GM19455 (cell line): ENCODE results near the gene TRIM77.
"Not testable (repeated sequence)": the region's sequence is repeated elsewhere in the genome, so short reads cannot be mapped to it uniquely, and the experiment has no call there.

ENCODE experiments used
- ATAC-seq: cut with Tn5 transposase; IDR thresholded peaks from one replicate; pipeline ENCODE4 v1.9.1; 2021; ENCODE audit not compliant: unreplicated experiment

The TRIM77 gene, protein sequence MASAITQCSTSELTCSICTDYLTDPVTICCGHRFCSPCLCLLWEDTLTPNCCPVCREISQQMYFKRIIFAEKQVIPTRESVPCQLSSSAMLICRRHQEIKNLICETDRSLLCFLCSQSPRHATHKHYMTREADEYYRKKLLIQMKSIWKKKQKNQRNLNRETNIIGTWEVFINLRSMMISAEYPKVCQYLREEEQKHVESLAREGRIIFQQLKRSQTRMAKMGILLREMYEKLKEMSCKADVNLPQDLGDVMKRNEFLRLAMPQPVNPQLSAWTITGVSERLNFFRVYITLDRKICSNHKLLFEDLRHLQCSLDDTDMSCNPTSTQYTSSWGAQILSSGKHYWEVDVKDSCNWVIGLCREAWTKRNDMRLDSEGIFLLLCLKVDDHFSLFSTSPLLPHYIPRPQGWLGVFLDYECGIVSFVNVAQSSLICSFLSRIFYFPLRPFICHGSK

DNA sequence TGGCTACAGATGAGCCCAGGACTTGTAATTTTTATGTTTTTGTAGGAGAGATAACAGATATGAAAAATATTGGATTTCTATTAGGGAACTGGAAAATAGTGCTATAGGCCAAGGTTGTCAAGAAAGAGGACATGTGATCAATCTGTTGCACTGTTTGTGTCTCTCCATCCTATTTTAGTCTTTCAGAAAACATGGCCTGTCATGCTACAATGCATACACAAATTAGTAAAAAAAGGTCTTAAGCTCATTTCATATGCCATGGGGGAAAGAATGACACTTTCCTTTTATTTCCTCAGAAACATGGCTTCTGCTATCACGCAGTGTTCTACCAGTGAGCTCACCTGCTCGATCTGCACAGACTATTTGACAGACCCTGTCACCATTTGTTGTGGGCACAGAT is at the start of gene TRIM77:
TSS of gene TRIM77 (plus strand) at position 301 of the 400 bp plus-strand sequence. CDS start at position 301, 0 bp downstream.
- ATAC-seq: not testable (repeated sequence)

DNA sequence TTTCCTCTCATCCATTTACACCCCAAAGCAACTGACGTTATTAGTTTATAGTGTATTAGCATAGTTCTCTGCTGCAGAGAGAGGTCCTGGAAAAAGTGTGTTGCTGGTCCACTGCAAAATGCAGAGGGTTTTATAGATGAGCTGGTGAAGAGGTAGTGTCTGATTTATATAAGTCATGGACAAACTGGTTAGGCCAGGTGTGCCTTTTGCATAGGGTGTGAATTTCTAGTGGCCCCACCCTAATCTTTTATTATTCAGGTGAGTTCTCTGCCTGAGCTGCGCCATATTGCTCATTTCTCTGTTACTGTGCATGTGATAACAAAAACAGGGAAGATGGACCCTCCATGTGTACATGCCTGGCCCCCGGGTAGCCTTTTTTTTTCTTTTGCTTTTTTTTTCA is 43.1 kb upstream of the TRIM77 start:
- no peak for ATAC-seq

DNA sequence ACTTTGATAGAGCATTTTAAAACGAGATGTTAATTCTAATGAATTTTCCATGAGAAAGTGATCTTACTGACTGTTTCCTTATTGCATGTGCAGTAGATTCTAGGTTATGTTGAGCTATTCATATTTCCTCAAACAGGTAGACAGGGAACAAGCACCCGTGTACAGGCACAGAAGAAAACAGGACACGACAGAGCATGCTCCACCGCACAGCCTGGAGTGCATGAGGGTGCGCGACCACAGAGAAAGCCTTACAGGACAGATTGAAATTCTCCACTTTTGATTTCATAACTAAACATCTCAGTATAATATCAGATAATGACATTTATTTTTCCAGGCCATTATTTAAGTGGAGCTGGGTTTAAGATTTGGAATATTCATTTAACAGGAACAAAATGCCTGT is 41.9 kb upstream of the TRIM77 start:
- ATAC-seq: not testable (repeated sequence)

DNA sequence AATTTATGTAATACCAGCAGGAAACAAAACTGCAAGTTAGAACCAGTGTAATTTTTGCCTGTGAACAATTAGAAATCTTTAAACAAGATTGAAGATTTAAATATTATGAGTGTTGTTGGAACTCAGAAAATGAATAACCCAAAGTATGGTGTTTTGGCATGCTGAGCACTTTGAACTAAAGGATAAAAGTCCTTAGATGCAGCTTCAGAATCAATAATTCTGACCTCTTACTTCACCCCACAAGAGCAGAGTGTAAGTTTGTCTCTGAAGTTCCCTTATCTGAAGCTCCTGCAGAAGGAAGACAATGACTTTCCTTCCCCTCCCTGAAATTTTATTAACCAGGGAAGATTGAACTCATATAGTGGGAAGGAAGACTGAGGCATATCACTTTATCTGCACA is 40.5 kb upstream of the TRIM77 start:
- not testable (repeated sequence) for ATAC-seq

DNA sequence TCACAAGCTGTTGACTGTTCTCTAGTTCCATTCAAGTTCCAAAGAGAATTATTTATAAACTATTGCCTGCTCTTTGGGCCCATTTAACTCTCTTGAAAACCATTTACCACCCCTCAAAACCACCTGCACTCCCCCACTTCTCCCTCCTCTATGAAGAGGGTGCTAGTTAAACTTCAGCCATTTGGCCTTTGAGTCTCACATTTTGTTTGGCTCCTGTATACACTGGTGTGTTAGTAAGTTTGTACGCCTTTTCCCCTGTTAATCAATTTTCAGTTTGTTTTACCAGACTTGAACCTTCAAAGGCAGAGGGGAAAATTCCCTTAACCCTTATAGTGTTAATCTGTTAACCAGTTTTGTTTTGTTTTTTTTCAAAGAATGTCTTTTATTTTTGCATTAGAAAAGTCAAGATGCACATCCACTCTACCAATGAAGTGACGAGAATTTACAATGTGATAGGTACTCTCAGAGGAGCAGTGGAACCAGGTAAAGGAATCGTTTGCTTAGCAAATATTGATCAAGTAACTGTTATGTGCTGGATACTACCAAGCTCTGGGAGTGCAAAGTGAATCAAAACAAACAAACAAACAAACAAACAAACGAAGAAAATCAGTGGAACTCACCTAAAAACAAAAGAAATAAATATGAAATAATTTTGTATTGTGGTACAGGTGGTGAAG is 40.0 kb upstream of the TRIM77 start:
- not testable (repeated sequence) for ATAC-seq

DNA sequence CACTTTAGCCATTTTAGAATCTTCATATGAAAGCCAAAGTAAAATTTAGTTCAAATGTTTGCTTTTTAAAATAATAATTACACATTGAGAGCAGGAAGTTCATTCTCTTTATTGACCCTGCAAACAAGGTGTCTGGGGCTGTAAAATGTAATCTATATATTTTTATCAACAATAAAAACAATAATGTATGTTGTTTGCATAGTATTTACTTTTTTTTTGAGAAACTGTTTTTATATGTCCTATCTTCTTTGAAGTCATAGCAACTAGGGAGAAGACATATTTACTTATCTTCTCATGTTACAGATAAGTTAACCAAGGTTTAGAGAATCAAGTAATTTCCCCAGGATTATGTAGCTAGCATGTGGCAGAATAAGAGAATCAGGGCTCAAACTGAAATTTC is 37.6 kb upstream of the TRIM77 start:
- not testable (repeated sequence) for ATAC-seq

DNA sequence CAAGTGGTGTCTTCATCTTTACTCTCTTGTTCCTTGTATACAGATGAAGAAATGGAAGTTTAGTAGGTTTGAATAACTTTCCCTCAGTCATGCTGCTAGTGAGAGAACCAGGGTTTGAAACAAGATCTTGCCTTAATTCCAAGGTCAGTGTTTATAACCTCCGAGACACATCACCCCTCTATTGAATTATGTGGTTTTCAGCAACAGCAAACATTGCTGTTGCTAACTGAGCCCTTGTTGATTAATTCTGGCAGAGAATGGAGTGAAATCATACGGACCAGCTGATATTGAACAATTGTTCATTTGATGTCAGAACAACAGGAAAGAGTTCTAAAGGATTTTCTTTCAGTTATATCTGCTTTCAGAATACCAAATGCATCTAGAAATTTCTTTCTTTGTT is 36.7 kb upstream of the TRIM77 start:
- not testable (repeated sequence) for ATAC-seq

DNA sequence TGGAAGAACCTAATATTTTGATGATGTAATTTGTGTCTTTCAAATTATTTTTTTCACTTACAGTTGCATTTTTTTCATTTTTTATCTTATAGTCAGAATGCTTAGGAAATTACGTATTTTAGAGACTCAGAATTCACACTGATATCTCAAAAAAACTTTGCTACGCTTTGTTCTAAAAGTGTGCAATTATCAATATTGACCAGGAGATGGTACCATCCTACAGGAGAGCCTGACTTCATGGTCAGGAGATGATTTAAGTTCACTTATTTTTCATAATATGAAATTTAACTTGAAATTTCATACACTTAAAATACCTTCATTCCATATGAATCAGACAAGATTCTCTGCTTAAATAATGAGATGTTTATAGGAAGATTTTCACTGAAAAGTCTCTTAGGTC is 34.7 kb upstream of the TRIM77 start:
- ATAC-seq: not testable (repeated sequence)

DNA sequence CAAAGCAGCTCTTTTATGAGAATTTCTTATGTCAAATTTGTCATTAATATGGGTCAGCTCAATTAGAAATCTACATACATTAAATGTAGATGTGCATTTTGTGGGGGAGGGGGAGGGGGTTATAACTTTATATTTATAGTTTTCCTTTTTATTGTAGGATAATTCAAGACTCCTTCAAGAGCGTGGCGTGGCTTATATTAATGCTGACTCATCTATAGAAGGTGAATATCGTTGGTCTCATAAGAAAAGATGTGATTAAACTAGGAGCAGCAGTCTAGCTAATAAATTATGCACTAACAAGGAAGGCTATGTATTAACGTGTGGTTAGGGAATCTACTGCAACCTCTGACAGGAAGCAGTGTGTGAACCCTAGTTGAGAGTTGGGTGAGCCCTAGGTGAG is 34.2 kb upstream of the TRIM77 start:
- ATAC-seq: not testable (repeated sequence)

DNA sequence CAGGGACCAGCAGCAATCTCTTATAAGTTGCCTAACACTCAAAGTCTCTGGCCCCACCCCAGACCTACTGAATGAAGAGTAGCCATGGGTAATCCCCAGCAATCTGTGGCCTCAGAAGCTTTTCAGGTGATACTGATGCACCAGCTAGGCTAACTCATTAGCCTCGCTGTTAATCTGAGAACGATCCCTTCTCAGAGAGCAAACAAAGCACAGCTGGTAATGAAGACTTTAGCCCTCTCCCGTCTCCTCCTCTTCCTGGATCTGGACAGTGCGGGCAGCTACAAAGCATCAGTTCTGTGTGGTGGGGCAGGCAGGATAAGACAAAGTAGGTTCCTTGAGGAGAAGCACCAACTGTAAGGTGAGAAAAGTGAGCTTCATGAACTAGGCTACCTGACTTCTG is 3.0 kb upstream of the TRIM77 start:
- ATAC-seq: not testable (repeated sequence)

DNA sequence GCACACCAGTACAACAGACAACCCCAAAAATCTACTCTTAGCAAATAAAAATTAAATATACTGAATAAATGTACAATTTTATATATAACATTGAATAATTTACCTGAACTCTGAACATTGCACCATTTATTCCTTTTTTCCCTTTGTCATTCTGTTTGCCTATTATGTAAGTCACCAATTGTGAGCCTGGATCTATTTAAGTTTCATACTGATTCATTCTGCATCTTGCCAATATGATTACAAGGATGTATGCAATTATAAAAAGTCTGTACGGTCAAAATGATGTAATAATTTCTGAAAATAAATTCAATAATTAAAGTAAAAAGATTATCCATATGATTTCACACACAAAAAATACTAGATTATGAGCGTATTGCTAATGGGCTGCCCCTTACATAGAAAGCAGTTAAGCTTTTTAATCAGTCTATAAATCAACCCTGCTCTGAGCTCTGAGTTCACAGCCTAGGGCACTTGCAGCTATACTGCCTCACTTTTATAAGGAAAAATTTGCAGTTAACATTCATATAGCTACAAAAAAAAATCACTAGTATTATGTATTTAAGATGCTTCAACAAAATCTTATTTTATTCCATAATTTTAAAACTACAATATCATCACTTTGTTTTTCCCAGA is 14.9 kb downstream of the TRIM77 start:
- ATAC-seq: not testable (repeated sequence)

DNA sequence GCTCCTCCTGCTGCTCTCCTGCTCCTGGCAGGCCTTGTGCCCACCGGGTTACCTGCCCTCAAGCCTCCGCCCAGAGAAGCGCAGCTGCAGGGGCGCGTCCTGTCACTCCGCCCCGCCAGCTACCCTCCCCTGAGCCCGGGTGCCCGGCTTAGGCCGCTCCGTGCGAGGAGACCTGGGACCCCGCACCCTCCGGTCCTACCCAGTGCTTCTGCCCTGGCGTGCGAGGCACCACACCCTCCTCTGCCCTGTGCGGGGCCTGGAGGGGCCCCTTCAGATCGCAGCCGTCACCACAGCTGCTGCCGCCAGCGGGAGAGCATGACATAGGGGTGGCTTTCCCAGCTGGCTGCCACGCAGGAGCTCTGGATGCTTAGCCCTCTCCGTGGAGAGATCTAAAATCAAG is 20.1 kb downstream of the TRIM77 start:
- ATAC-seq: not testable (repeated sequence)

DNA sequence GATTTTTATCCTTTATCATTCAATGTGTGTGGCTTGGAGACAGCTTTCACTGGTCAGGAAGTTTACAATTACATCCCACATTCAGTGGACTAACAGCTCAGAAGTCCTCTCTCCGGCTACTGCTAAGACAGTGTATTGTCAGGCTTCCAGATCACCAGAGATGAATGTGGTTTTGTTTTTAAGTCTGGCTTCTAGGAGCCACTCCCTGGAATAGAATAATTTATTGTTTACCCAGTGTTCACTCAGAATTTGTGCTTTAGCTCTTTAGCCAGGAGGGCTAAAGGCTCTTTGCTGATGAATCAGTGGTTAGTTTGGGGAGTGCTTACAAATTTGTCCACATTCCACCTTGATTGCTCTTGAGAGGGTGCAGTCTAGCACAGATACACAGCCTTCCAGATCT is 26.5 kb downstream of the TRIM77 start:
- no peak for ATAC-seq

DNA sequence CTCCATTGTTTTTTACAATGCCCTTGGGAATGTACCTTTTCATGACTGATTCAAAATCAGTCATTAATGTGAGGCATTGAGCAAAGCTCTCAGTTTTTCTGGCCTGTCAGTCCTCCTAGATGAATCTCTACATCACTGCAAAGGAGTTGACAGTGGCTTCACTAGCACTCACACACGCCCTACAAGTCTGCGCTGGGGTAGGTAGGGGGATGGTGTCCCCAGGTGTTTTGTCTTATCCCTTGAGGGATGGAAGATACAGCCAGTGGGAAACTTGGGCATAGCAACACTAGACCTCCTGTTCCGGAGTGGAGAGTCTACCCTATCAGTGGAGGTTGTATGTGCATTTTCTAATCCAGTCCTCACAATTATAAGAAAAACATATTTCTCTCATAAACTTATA is 27.0 kb downstream of the TRIM77 start:
- no peak for ATAC-seq

DNA sequence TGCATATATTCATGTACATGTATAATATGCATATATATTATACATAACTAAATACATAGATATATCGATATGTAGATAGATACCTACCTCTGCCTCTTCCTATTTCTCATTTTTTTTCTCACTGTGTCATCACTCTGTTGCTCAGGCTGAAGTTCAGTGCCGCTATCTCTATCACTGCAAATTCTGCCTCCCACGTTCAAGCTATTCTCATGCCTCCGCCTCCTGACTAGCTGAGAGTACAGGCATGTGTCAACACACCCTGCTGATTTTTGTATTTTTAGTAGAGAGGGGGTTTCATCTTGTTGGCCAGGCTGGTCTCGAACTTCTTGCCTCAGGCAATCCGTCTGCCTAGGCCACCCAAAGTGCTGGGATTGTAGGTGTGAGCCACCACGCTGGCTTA is 31.3 kb downstream of the TRIM77 start:
- not testable (repeated sequence) for ATAC-seq

DNA sequence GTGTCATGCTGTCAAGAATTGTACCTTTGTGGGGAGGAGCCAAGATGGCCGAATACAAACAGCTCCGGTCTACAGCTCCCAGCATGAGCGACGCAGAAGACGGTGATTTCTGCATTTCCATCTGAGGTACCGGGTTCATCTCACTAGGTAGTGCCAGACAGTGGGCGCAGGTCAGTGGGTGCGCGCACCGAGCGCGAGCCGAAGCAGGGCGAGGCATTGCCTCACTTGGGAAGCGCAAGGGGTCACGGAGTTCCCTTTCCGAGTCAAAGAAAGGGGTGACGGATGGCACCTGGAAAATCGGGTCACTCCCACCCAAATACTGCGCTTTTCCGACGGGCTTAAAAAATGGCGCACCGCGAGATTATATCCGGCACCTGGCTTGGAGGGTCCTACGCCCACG is 34.1 kb downstream of the TRIM77 start:
- not testable (repeated sequence) for ATAC-seq

DNA sequence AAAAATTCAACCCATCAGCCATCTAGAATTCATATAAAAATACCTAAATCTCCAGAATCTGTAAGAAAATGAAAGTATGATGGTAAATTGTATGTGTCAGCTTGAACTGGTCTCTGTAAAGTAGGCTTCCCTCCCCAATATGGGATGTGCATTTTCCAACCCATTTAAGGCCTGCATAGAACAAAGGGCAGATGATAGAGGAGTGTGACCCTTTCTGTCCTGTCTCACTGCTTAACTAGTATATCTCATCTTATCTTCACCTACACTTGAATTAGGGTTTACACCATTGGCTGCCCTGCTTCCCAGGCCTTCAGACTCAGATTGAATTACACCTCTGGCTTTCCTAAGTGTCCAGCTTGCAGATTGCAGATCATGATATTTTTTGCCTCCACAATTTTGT is 40.7 kb downstream of the TRIM77 start:
- not testable (repeated sequence) for ATAC-seq
